Heart left ventricle (tissue), 16 donors: ENCODE results near the gene GABRD. TPM values are rescaled to one million over a fixed set of nuclear protein-coding genes. Genes with fewer than 3 reads are reported as not detected.

Source experiments
- ATAC-seq, 4 donors: fragments of 200-7000 bp; cut with Tn5 transposase; one replicate each; pipeline ENCODE4 v1.9.1; 2020 to 2022; ENCODE audit warnings: moderate library complexity in 4 of 4, mild to moderate bottlenecking in 3 of 4, moderate number of reproducible peaks in 1 of 4
- DNase-seq, 5 donors: peaks; one replicate each; pipeline ENCODE4 v3.0.0-alpha.2; 2020
- H3K27ac ChIP-seq, 12 donors: fragments of 200-600 bp; sonication (generic) in 4 of 12; one replicate each; pipeline versions ENCODE4 v1.5.0 to v1.8.0; 2016 to 2022; ENCODE audit warnings: mild to moderate bottlenecking in 2 of 12
- H3K27me3 ChIP-seq, 9 donors: fragments of 200-600 bp; sonication (generic) in 2 of 9; one replicate each; pipeline versions ENCODE4 v1.5.1 to v1.8.0; 2016 to 2022; ENCODE audit warnings: mild to moderate bottlenecking in 3 of 9
- H3K36me3 ChIP-seq, 9 donors: fragments of 200-600 bp; sonication (generic) in 2 of 9; one replicate each; pipeline versions ENCODE4 v1.5.0 to v1.8.0; 2018 to 2022; ENCODE audit warnings: mild to moderate bottlenecking in 2 of 9
- H3K4me1 ChIP-seq, 12 donors: fragments of 200-600 bp; sonication (generic) in 4 of 12; one replicate each; pipeline versions ENCODE4 v1.5.0 to v1.8.0; 2016 to 2022; ENCODE audit warnings: mild to moderate bottlenecking in 3 of 12
- H3K4me3 ChIP-seq, 12 donors: fragments of 200-600 bp; sonication (generic) in 4 of 12; one replicate each; pipeline versions ENCODE4 v1.5.0 to v1.8.0; 2017 to 2022; ENCODE audit warnings: mild to moderate bottlenecking in 9 of 12, moderate library complexity in 4 of 12
- H3K9me3 ChIP-seq, 12 donors: fragments of 200-600 bp; sonication (generic) in 4 of 12; one replicate each; pipeline versions ENCODE4 v1.5.0 to v1.8.0; 2016 to 2022; ENCODE audit warnings: mild to moderate bottlenecking in 1 of 12
- CTCF ChIP-seq, 12 donors: fragments of 200-600 bp; sonication (generic) in 4 of 12; IDR thresholded peaks; one replicate each; pipeline versions ENCODE4 v1.5.0 to v1.8.0; 2018 to 2022; ENCODE audit warnings: antibody characterized with exemption in 12 of 12, mild to moderate bottlenecking in 5 of 12
- POLR2A ChIP-seq, 2 donors: fragments of 450-650 bp; IDR thresholded peaks; one replicate each; pipeline ENCODE4 v1.6.1; 2017; ENCODE audit warnings: antibody characterized with exemption in 2 of 2, mild to moderate bottlenecking in 2 of 2, moderate library complexity in 2 of 2
- WGBS, 4 donors: extraction: QIAGEN DNeasy Blood & Tissue Kit in 2 of 4; methylation state at CpG; one replicate each; pipeline versions ENCODE4 v1.1.5 to v1.1.7; 2013 to 2018; 5-methylcytosine and 5-hydroxymethylcytosine counted together
- intact Hi-C, 10 donors: fragments of 100-400 bp; cut with DNase I; formaldehyde crosslinking; loops; one replicate each; pipeline versions ENCODE4 v1.11.1 to v1.14.2; 2022
- polyA plus RNA-seq, 2 donors: library from polyadenylated mRNA; stranded (reverse); fragments of 200-250 nt; gene quantifications; one replicate each; pipeline ENCODE4 v1.2.3, GENCODE V29; 2013
- total RNA-seq, 9 donors: library from RNA; depleted of rRNA in 2 of 9; stranded (reverse); fragments of >200 nt in 2 of 9; fragmentation: NEBNext Ultra II Directional in 3 of 9; extraction: Animal tissue kit (Norgen Biotek cat#: 25700) in 3 of 9; gene quantifications; one replicate each; pipeline versions ENCODE4 v1.1.0 to v1.2.4, GENCODE V29; 2016 to 2023
- donor health status: ischemic (EF 13 %, LVEDD 7.1; RV severe dilation, severe dysfunction).
- donor health status: healthy with polysubstance abuse.
- donor health status: DM: no; HTN: yes; CAD: no.
- donor health status: DM: no; HTN: no; CAD: no.
- donor health status: ischemic (EF 25% LVEDD 6.9; RV normal size, moderate dysfunction).
- donor health status: ischemic (EF 25% LVEDD 5.7; RV mildly dilated, moderate dysfunction).
- donor health status: healthy.
- donor health status: DM: yes; HTN: yes; CAD: no.
- donor health status: ischemic (EF 35%, LVEDD 5.7; RV mildly dilated, moderate dysfunction).
- donor health status: nonischemic (EF 11% LVEDD 7.7; RV severe dilation, severe dysfunction).
- donor health status: DM: yes; HTN: yes; CAD: no.
- donor health status: PGD.
- donor health status: ischemic (EF 29% LVEDD 5.4; RV normal size, mild dysfunction).
- donor health status: nonischemic (EF 23%, LVEDD 6.1; RV moderate dilation, normal function).

GABRD gene
- total and polyA plus RNA-seq, 11 donors, result 0.21 to 1.1 (median 0.65) TPM; not detected in 2

GRCh38 chr1:2046953-2047748 is 28.0 kb downstream of the GABRD start:
- no peak for ATAC-seq

DNA sequence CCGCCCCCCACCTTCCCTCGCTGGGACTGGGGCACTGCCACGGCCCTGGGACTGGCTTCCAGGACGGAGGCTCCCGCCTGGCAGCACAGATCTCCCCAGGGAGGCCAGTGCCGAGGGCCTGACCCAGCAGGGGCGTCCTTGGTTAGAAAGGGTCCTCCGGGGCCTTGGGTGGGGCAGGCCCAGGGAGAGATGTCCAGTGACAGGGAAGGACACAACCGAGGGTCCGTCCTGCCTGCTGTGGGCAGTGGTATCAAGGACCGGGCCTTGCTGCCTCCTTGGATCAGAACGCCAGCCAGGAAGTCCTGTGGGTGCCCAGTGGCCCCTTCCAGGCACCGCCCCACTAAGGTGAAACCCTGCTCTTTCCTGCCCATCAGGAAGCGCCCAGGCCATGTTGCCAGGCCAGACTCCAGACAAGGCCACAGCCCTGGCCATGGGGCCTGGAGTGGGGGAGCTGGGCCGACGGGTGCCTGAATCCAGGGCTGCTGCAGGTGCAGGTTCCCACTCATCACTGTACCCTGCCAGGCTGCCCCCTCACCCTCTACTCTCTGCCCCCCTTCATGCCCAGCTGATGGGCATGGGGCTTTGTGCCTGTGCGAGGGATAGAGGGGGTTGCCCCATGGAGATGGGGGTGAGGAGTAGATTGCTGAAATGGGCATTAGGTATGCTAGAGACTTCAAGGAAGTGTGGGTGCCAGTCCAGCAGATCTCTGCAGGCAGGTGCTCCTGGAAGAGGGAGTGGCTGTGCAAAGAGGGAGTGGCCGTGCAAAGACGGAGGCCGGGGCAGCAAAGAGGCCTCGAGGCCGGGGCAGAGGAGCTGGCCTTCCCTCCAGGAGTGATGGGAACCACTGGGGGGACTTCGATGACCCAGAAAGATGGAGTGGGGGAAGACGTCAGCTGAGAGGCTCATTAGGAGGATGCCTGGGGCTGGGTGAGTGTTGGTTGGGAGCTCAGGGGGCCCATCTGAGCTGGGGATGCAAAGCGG is 28.9 kb downstream of the GABRD start:
- no peaks in the 10 kb centered on the region for H3K36me3 ChIP-seq
- no peak for TF ChIP-seq CTCF (IDR thresholded peaks at IDR 0.05)
- TF ChIP-seq POLR2A (IDR thresholded peaks at IDR 0.05), result no peak
- H3K4me3 ChIP-seq, result no peak overlapping the region
- H3K4me1 ChIP-seq, result peaks cover 0 to 45% (median 19%) of the 10 kb centered on the region in 12 donors
- peak in 1 of 5 donors; percentile 46 for DNase-seq
- peaks cover 11 to 64% (median 41%) of the 10 kb centered on the region in 9 donors for H3K27me3 ChIP-seq
- no peak overlapping the region for H3K27ac ChIP-seq
- no peak for ATAC-seq
- intact Hi-C loops, result loop anchor here in 7 of 10 donors (5.0 kb wide), 2 partner anchors 91 to 106 kb away; no protein-coding TSS in a partner anchor
- no peaks in the 10 kb centered on the region for H3K9me3 ChIP-seq
- 78 to 91% (median 86%) methylated on average over 14 to 25 of the region's 25 CpGs for WGBS, 4 donors

More at GRCh38 chr1:2046953-2047748, 28.0 kb downstream of the GABRD start:
- Histone ChIP-seq H3K4me1 (peaks cover 0 to 45% (median 19%) of the 10 kb centered on the region in 12 donors), H3K36me3 (no peaks in the 10 kb centered on the region), H3K4me3 (no peak overlapping the region), H3K9me3 (no peaks in the 10 kb centered on the region), H3K27me3 (peaks cover 11 to 64% (median 41%) of the 10 kb centered on the region in 9 donors), H3K27ac (no peak overlapping the region)
- TF ChIP-seq CTCF (IDR thresholded peaks at IDR 0.05), result no peak
- no peak for TF ChIP-seq POLR2A (IDR thresholded peaks at IDR 0.05)
- intact Hi-C loops, result loop anchor here in 7 of 10 donors (5.0 kb wide), 2 partner anchors 90 to 105 kb away; no protein-coding TSS in a partner anchor
- peak in 2 of 5 donors; percentile 18 to 55 for DNase-seq
- WGBS, 4 donors, result 60 to 76% (median 68%) methylated on average over 9 to 25 of the region's 25 CpGs

GRCh38 chr1:2049225-2049717 is 30.1 kb downstream of the GABRD start:
- Histone ChIP-seq H3K27ac (peak overlapping the region in 3 of 12 donors; percentile 45 to 73 (median 47)), H3K4me1 (peaks cover 0 to 45% (median 19%) of the 10 kb centered on the region in 12 donors), H3K9me3 (no peaks in the 10 kb centered on the region), H3K4me3 (peak overlapping the region in 10 of 12 donors; percentile 53 to 83 (median 61)), H3K27me3 (peaks cover 11 to 64% (median 41%) of the 10 kb centered on the region in 9 donors), H3K36me3 (no peaks in the 10 kb centered on the region)
- intact Hi-C loops, result loop anchor here in 7 of 10 donors (5.0 kb wide), 2 partner anchors 92 to 107 kb away; no protein-coding TSS in a partner anchor
- no peak for TF ChIP-seq CTCF (IDR thresholded peaks at IDR 0.05)
- TF ChIP-seq POLR2A (IDR thresholded peaks at IDR 0.05), result no peak
- WGBS, 4 donors, result 35 to 46% (median 40%) methylated on average over 12 to 14 of the region's 14 CpGs
- DNase-seq (peak in 1 of 5 donors; percentile 45), ATAC-seq (peak in 2 of 4 donors; percentile 1 to 8)
